Upper lobe of right lung (tissue), 1 donor: ENCODE data around the gene GLYR1. TPM values are rescaled to one million over a fixed set of nuclear protein-coding genes. Genes with fewer than 3 reads are reported as not detected.

Experiments
- ATAC-seq: fragments of 200-7000 bp; cut with Tn5 transposase; one replicate; pipeline ENCODE4 v1.9.1; 2020; ENCODE audit warnings: mild to moderate bottlenecking, moderate library complexity
- DNase-seq: peaks from one replicate; pipeline ENCODE4 v3.0.0-alpha.2; 2020
- H3K27ac ChIP-seq: fragments of 200-600 bp; one replicate; pipeline ENCODE4 v1.8.0; 2022
- H3K27me3 ChIP-seq: fragments of 200-600 bp; one replicate; pipeline ENCODE4 v1.8.0; 2022; ENCODE audit warnings: mild to moderate bottlenecking
- H3K36me3 ChIP-seq: fragments of 200-600 bp; one replicate; pipeline ENCODE4 v1.8.0; 2022
- H3K4me1 ChIP-seq: fragments of 200-600 bp; one replicate; pipeline ENCODE4 v1.8.0; 2022
- H3K4me3 ChIP-seq: fragments of 200-600 bp; one replicate; pipeline ENCODE4 v1.8.0; 2022; ENCODE audit warnings: mild to moderate bottlenecking
- H3K9me3 ChIP-seq: fragments of 200-600 bp; one replicate; pipeline ENCODE4 v1.8.0; 2022
- intact Hi-C: fragments of 100-400 bp; cut with DNase I; formaldehyde crosslinking; loops from one replicate; pipeline ENCODE4 v1.11.0; 2022
- total RNA-seq: library from RNA; stranded (reverse); fragmentation: NEBNext Ultra II Directional; extraction: Animal tissue kit (Norgen Biotek cat#: 25700); gene quantifications from one replicate; pipeline ENCODE4 v1.2.1, GENCODE V29; 2021
- TF ChIP-seq, protein P1 (sequence below): fragments of 200-600 bp; IDR thresholded peaks from one replicate; pipeline ENCODE4 v1.8.0; 2022; ENCODE audit warnings: antibody characterized with exemption
- donor health status: DM: no; HTN: yes; CAD: no; lungs with severe emphysema.

Gene GLYR1
- total RNA-seq, 1 donor from 2014 or later, result 85.7 TPM

DNA sequence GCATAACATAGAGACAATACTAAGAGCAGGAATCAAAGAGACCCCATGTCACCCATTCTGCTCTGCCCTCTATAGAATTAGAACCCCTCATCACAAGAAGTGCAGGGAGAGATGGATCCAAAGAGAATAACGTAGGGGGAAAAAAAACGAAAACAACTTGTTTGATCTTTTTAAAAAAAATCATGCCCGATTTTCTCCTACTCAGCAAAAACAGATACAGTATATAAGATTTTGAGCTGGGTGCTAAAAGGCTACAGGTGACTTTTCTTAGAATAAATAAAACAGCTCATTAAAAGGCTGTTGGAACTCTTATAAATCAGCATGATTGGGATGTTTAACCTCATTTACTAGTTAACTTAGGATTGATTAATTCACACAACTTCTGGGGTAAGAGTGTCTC, 17.6 kb upstream of the GLYR1 start:
- peaks cover 61% of the 10 kb centered on the region for H3K36me3 ChIP-seq
- intact Hi-C loops, result no loop called here

DNA sequence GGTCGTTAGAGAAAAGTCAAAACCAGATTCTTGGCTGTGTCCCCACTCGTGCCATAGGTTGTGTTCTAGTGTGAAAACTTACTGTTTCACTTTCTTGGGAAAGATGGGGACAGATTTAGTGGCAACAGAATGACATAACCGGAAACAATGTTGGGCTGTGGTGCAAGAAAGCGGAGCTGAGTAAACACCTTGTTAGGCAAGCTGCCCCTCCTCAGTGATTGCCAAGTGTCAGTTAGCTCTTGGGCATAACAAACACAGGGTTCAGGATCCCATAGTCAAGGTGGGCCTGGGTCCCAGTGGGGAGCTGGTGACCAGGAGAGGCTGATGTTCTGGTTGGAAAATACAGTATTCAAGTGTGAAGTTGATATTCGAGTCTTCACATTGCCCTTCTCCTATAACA, 15.6 kb upstream of the GLYR1 start:
- TF ChIP-seq, protein P1, sequence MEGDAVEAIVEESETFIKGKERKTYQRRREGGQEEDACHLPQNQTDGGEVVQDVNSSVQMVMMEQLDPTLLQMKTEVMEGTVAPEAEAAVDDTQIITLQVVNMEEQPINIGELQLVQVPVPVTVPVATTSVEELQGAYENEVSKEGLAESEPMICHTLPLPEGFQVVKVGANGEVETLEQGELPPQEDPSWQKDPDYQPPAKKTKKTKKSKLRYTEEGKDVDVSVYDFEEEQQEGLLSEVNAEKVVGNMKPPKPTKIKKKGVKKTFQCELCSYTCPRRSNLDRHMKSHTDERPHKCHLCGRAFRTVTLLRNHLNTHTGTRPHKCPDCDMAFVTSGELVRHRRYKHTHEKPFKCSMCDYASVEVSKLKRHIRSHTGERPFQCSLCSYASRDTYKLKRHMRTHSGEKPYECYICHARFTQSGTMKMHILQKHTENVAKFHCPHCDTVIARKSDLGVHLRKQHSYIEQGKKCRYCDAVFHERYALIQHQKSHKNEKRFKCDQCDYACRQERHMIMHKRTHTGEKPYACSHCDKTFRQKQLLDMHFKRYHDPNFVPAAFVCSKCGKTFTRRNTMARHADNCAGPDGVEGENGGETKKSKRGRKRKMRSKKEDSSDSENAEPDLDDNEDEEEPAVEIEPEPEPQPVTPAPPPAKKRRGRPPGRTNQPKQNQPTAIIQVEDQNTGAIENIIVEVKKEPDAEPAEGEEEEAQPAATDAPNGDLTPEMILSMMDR, result no peak
- no peaks in the 10 kb centered on the region for H3K27me3 ChIP-seq
- H3K4me3 ChIP-seq, result no peak overlapping the region
- H3K9me3 ChIP-seq, result no peaks in the 10 kb centered on the region
- peaks cover 13% of the 10 kb centered on the region for H3K4me1 ChIP-seq
- peaks cover 66% of the 10 kb centered on the region for H3K36me3 ChIP-seq
- peak overlapping the region; percentile 38 for H3K27ac ChIP-seq
- peak; percentile 78 for ATAC-seq
- no peak for DNase-seq
- intact Hi-C loops, result no loop called here

More for the DNA sequence above, 17.6 kb upstream of the GLYR1 start:
- no peak for ATAC-seq
- H3K4me3 ChIP-seq, result no peak overlapping the region
- no peaks in the 10 kb centered on the region for H3K9me3 ChIP-seq
- peaks cover 18% of the 10 kb centered on the region for H3K4me1 ChIP-seq
- TF ChIP-seq, protein P1, result no peak
- no peak for DNase-seq
- no peak overlapping the region for H3K27ac ChIP-seq
- no peaks in the 10 kb centered on the region for H3K27me3 ChIP-seq

DNA sequence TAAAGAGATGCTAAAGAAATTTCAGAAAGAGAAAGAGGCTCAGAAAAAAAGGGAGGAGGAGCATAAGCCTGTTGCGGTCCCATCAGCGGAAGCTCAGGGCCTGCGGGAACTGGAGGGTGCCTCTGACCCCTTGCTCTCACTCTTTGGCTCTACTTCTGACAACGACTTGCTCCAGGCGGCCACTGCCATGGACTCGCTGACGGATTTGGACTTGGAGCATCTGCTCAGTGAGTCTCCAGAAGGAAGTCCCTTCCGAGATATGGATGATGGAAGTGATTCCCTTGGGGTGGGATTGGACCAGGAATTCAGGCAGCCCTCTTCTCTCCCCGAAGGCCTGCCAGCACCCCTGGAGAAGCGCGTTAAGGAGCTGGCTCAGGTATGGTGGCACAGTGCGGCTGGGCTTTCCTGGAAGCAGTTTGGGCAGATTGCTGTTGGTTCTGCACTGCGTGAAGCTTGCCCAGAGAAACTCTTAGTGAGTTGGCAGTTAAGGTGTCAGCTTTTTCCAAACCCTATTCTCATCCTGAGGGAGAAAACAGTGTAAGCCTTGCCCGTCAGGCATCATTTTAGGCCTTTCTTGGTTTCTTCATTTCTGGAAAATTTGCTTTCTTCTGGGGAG, 13.7 kb upstream of the GLYR1 start:
- no peaks in the 10 kb centered on the region for H3K27me3 ChIP-seq
- no peaks in the 10 kb centered on the region for H3K9me3 ChIP-seq
- no peak overlapping the region for H3K27ac ChIP-seq
- peaks cover 13% of the 10 kb centered on the region for H3K4me1 ChIP-seq
- TF ChIP-seq, protein P1, result no peak
- H3K36me3 ChIP-seq, result peaks cover 84% of the 10 kb centered on the region
- no peak overlapping the region for H3K4me3 ChIP-seq
- intact Hi-C loops, result no loop called here
- ATAC-seq (no peak), DNase-seq (no peak)

DNA sequence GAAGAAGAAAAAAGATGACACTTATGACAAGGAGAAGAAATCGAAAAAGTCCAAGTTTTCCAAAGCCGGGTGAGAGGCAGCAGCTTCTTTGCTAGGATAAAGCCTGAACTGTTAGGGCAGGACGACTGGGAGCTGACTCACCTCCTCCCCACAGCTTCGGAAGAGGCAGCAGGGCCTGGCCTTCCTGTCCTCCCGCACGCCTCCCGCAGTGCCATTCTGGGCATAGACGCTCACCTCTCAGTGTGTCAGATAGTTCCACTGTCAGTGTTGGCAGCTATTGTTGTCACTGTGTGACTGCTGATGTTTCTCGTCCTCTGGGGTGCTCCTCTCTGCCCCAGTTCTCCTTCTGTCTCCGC, 12.8 kb upstream of the GLYR1 start:
- TF ChIP-seq, protein P1, result no peak

DNA sequence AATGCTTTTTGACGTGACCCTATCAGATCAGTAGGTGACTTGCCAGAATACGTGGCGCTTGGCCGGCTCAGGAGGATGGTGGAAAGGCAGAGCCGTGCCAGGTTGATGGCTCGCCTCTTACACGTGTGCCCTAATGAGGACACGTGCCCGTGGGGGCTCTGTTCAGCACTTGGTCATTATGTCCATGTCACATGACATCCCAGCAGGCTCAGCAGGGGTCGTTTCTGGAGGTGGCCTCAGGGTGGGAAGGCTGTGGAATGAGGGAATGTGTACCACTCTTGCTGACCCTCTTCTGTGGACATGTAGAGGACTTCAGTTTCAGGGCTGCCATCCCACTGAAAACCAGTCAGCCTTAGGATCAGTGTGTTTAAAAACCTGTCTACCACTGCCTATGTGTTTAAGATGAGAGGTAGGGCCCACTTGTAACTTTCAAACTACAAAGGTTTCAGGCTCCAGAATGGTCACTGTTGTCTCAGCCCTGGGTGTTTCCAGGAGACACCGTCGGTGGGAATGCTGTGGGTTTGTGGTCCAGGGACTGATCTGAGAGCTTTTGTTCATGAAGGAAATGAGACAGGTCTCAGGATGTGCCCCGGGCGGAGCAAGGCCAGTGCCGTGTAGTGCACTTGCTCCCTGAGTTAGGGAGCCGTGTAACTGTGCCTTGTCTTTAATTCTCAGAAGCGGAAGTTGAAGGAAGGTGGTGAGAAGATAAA, 12.3 kb upstream of the GLYR1 start:
- Histone ChIP-seq H3K36me3 (peaks cover 95% of the 10 kb centered on the region), H3K4me3 (no peak overlapping the region), H3K9me3 (no peaks in the 10 kb centered on the region), H3K27me3 (no peaks in the 10 kb centered on the region), H3K27ac (no peak overlapping the region), H3K4me1 (peaks cover 11% of the 10 kb centered on the region)
- TF ChIP-seq, protein P1, result no peak
- intact Hi-C loops, result no loop called here
- ATAC-seq, result no peak
- no peak for DNase-seq

More for the DNA sequence above, 12.8 kb upstream of the GLYR1 start:
- peaks cover 13% of the 10 kb centered on the region for H3K4me1 ChIP-seq
- H3K36me3 ChIP-seq, result peaks cover 94% of the 10 kb centered on the region
- H3K9me3 ChIP-seq, result no peaks in the 10 kb centered on the region
- ATAC-seq, result no peak
- H3K27ac ChIP-seq, result no peak overlapping the region
- intact Hi-C loops, result no loop called here
- H3K4me3 ChIP-seq, result no peak overlapping the region
- H3K27me3 ChIP-seq, result no peaks in the 10 kb centered on the region
- no peak for DNase-seq
